Measurements from ENCODE around the gene TANGO6.

TANGO6 gene

GRCh38 chr16:68806981-68807380, 36.4 kb upstream of the TANGO6 start:
- no peak for TF ChIP-seq CTCF (IDR thresholded peaks at IDR 0.05)
- H3K4me3 ChIP-seq, result no peak overlapping the region
- peaks cover 0 to 19% (median 0%) of the 10 kb centered on the region in 3 donors for H3K36me3 ChIP-seq
- no peak overlapping the region for H3K27ac ChIP-seq
- H3K9me3 ChIP-seq, result no peaks in the 10 kb centered on the region
- H3K4me1 ChIP-seq, result no peaks in the 10 kb centered on the region
- intact Hi-C loops (cut with DNase I; ENCODE audit: low total_unique reads), result no loop called here
- H3K27me3 ChIP-seq, result peaks cover 0 to 2% of the 10 kb centered on the region in 2 donors
- DNase-seq, result no peak

GRCh38 chr16:68814516-68814915, 28.8 kb upstream of the TANGO6 start:
- Histone ChIP-seq H3K4me1 (no peaks in the 10 kb centered on the region), H3K27ac (no peak overlapping the region), H3K9me3 (no peaks in the 10 kb centered on the region), H3K4me3 (no peak overlapping the region), H3K27me3 (peaks cover 0 to 2% of the 10 kb centered on the region in 2 donors), H3K36me3 (peaks cover 0 to 52% (median 0%) of the 10 kb centered on the region in 3 donors)
- no peak for DNase-seq
- no peak for TF ChIP-seq CTCF (IDR thresholded peaks at IDR 0.05)
- intact Hi-C loops (cut with DNase I; ENCODE audit: low total_unique reads), result no loop called here

DNA sequence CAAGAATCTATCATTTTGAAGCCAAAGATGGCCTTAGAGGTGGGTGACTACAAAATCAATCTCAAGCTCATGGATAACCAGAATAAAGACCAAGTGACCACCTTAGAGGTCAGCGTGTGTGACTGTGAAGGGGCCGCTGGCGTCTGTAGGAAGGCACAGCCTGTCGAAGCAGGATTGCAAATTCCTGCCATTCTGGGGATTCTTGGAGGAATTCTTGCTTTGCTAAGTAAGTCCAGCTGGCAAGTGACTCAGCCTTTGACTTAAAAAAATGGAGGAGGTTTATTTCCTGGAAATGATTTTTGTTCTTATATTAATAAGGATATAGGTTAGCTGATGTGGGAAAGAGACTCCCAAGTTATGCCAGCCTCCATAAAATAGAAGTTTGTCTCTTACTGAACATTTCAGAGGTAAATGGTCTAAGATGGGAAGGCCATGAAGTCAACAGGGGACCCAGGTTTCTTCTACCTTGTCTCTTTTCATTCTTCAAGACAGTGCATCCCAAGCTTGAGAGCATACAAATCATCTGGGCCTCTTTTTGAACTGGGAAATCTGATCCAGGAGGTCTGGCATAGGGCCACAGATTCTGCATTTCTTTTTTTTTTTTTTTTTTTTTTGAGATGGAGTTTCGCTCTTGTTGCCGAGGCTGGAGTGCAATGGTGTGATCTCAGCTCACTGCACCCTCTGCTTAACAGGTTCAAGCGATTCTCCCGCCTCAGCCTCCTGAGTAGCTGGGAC, 19.8 kb upstream of the TANGO6 start:
- peak overlapping the region in 1 of 2 donors; percentile 33 for H3K27ac ChIP-seq
- peaks cover 0 to 7% (median 0%) of the 10 kb centered on the region in 3 donors for H3K36me3 ChIP-seq
- intact Hi-C loops (cut with DNase I; ENCODE audit: low total_unique reads), result no loop called here
- peaks cover 0 to 11% (median 2%) of the 10 kb centered on the region in 4 donors for H3K4me1 ChIP-seq
- no peak overlapping the region for H3K4me3 ChIP-seq
- DNase-seq, result no peak
- no peak for TF ChIP-seq CTCF (IDR thresholded peaks at IDR 0.05)
- H3K9me3 ChIP-seq, result no peaks in the 10 kb centered on the region
- H3K27me3 ChIP-seq, result no peaks in the 10 kb centered on the region

GRCh38 chr16:68825427-68825826, 17.9 kb upstream of the TANGO6 start:
- intact Hi-C loops (cut with DNase I; ENCODE audit: low total_unique reads), result no loop called here
- TF ChIP-seq CTCF (IDR thresholded peaks at IDR 0.05), result no peak
- DNase-seq, result no peak
- Histone ChIP-seq H3K27me3 (no peaks in the 10 kb centered on the region), H3K4me3 (no peak overlapping the region), H3K36me3 (peaks cover 0 to 8% (median 0%) of the 10 kb centered on the region in 3 donors), H3K27ac (no peak overlapping the region), H3K4me1 (peaks cover 0 to 11% (median 2%) of the 10 kb centered on the region in 4 donors), H3K9me3 (no peaks in the 10 kb centered on the region)

- Histone ChIP-seq H3K36me3 (peaks cover 0 to 8% (median 0%) of the 10 kb centered on the region in 3 donors), H3K27me3 (no peaks in the 10 kb centered on the region), H3K9me3 (no peaks in the 10 kb centered on the region), H3K4me1 (peaks cover 0 to 11% (median 2%) of the 10 kb centered on the region in 4 donors), H3K4me3 (no peak overlapping the region), H3K27ac (no peak overlapping the region)
- intact Hi-C loops (cut with DNase I; ENCODE audit: low total_unique reads), result no loop called here
- no peak for DNase-seq
- TF ChIP-seq CTCF (IDR thresholded peaks at IDR 0.05), result no peak
Observed at GRCh38 chr16:68826652-68827051, 16.7 kb upstream of the TANGO6 start.
